SK-N-SH (cell line): ENCODE data around the gene UVRAG. TPM values are rescaled to one million over a fixed set of nuclear protein-coding genes. Genes with fewer than 3 reads are reported as not detected.
A peak's percentile ranks its signal among the peaks of the same experiment; 100 is the strongest.

Experiments used
- CTCF ChIA-PET: fragments of 300-600, 350-600 bp; formaldehyde crosslinking; extraction: SDS; loops from one replicate; lab custom pipeline; 2021; lab: Yijun Ruan, JAX
- POLR2A ChIA-PET: fragments of 350-600 bp; sonication (Branson Sonifier 250); formaldehyde crosslinking; extraction: SDS; loops from one replicate; lab custom pipeline; 2020; ENCODE audit warnings: antibody characterized with exemption, inconsistent platforms; lab: Yijun Ruan, JAX
- DNase-seq: peaks from one replicate; pipeline ENCODE4 v3.0.0; 2012
- H2AFZ ChIP-seq: fragments of 200-600 bp; sonication (generic); 2 replicates; pipeline ENCODE4 v1.8.1; 2016; ENCODE audit warnings: antibody characterized with exemption, mild to moderate bottlenecking, low read depth
- H3F3A ChIP-seq: fragments of 200-600 bp; sonication (generic); replicated peaks from 2 replicates; pipeline ENCODE3; 2016; ENCODE audit warnings: antibody characterized with exemption, mild to moderate bottlenecking; ENCODE audit not compliant: insufficient read depth
- H3K27ac ChIP-seq, 2 experiments: fragments of 200-500 bp in 1 of 2; fragments of 200-600 bp in 1 of 2; sonication (Bioruptor generic) in 1 of 2; sonication (generic), shearing (Covaris generic) in 1 of 2; 2 replicates each; pipeline versions ENCODE4 v1.5.1 to v1.6.1; 2014 to 2016; ENCODE audit warnings: low read depth in 2 of 2, inconsistent platforms in 1 of 2, low read length in 1 of 2, mild to moderate bottlenecking in 1 of 2, mixed read lengths in 1 of 2
- H3K27me3 ChIP-seq: fragments of 200-600 bp; sonication (generic), shearing (Covaris generic); 2 replicates; pipeline ENCODE4 v1.6.1; 2016; ENCODE audit warnings: mixed run types; ENCODE audit not compliant: insufficient read depth
- H3K36me3 ChIP-seq, 2 experiments: fragments of 200-500 bp in 1 of 2; fragments of 200-600 bp in 1 of 2; sonication (Bioruptor generic) in 1 of 2; sonication (generic) in 1 of 2; replicated peaks in 1 of 2; 2 replicates each; pipeline versions ENCODE3 to v1.5.1; 2014 to 2016; ENCODE audit warnings: low read length in 1 of 2, mild to moderate bottlenecking in 1 of 2; ENCODE audit not compliant: insufficient read depth in 2 of 2, control insufficient read depth in 1 of 2
- H3K4me1 ChIP-seq, 2 experiments: fragments of 200-500 bp in 1 of 2; fragments of 200-600 bp in 1 of 2; sonication (Bioruptor generic) in 1 of 2; sonication (generic), shearing (Covaris generic) in 1 of 2; 2 replicates each; pipeline versions ENCODE4 v1.5.1 to v1.6.1; 2014 to 2016; ENCODE audit warnings: low read depth in 1 of 2, low read length in 1 of 2, mixed run types in 1 of 2; ENCODE audit not compliant: insufficient read depth in 2 of 2, control insufficient read depth in 1 of 2
- H3K4me2 ChIP-seq: fragments of 200-600 bp; sonication (generic), shearing (Covaris generic); 2 replicates; pipeline ENCODE4 v1.6.1; 2017; ENCODE audit warnings: mixed run types
- H3K4me3 ChIP-seq, 2 experiments: fragments of 200-500 bp in 1 of 2; fragments of 200-600 bp in 1 of 2; sonication (Bioruptor generic) in 1 of 2; sonication (generic), shearing (Covaris generic) in 1 of 2; 2 replicates each; pipeline versions ENCODE4 v1.5.1 to v1.8.1; 2014 to 2016; ENCODE audit warnings: low read depth in 2 of 2, inconsistent platforms in 1 of 2, low read length in 1 of 2, mild to moderate bottlenecking in 1 of 2, mixed read lengths in 1 of 2, moderate library complexity in 1 of 2
- H3K79me2 ChIP-seq: fragments of 200-600 bp; sonication (generic); 2 replicates; pipeline ENCODE4 v1.8.1; 2017; ENCODE audit warnings: mild to moderate bottlenecking; ENCODE audit not compliant: insufficient read depth
- H3K9ac ChIP-seq: fragments of 200-600 bp; sonication (generic); 2 replicates; pipeline ENCODE4 v1.6.1; 2017; ENCODE audit warnings: mixed run types
- H3K9me2 ChIP-seq: fragments of 200-600 bp; sonication (generic); 2 replicates; pipeline ENCODE4 v1.6.1; 2017; ENCODE audit warnings: mixed run types
- H3K9me3 ChIP-seq: fragments of 200-600 bp; sonication (generic); 2 replicates; pipeline ENCODE4 v1.6.1; 2017; ENCODE audit warnings: mixed run types, mild to moderate bottlenecking, moderate library complexity
- H4K20me1 ChIP-seq: fragments of 200-600 bp; sonication (generic); 2 replicates; pipeline ENCODE4 v1.6.1; 2017; ENCODE audit warnings: mild to moderate bottlenecking, mixed run types; ENCODE audit not compliant: insufficient read depth
- CHD2 ChIP-seq: fragments of 150-350 bp; IDR thresholded peaks from 2 replicates; pipeline ENCODE4 v1.6.1; 2018; ENCODE audit warnings: low read length; ENCODE audit not compliant: partially characterized antibody
- CTCF ChIP-seq: fragments of 200-600 bp; sonication (generic); IDR thresholded peaks from 2 replicates; pipeline ENCODE4 v1.6.1; 2017; ENCODE audit warnings: antibody characterized with exemption, mild to moderate bottlenecking, moderate library complexity
- ELF1 ChIP-seq: IDR thresholded peaks from 2 replicates; pipeline ENCODE4 v1.4.0; 2012
- EP300 ChIP-seq, 2 experiments: IDR thresholded peaks; 2 replicates each; pipeline versions ENCODE4 v1.4.0 to v1.6.1; 2012; ENCODE audit warnings: borderline replicate concordance in 1 of 2, low read depth in 1 of 2, low read length in 1 of 2
- EZH2phosphoT487 ChIP-seq: fragments of 200-600 bp; sonication (generic); IDR thresholded peaks from 2 replicates; pipeline ENCODE4 v1.6.1; 2017; ENCODE audit warnings: low read depth, mixed run types, mild to moderate bottlenecking, antibody characterized with exemption, moderate library complexity, borderline replicate concordance
- GATA2 ChIP-seq: sonication (generic); formaldehyde crosslinking; IDR thresholded peaks from 2 replicates; pipeline ENCODE4 v1.5.0; 2020; ENCODE audit warnings: mild to moderate bottlenecking, missing genetic modification reagents
- IRF3 ChIP-seq: fragments of 150-350 bp; IDR thresholded peaks from 2 replicates; pipeline ENCODE4 v1.6.1; 2016; ENCODE audit warnings: mild to moderate bottlenecking, low read depth, low read length
- JUND ChIP-seq: IDR thresholded peaks from 2 replicates; pipeline ENCODE4 v1.4.0; 2012
- MAX ChIP-seq: IDR thresholded peaks from 2 replicates; pipeline ENCODE4 v1.4.0; 2012; ENCODE audit warnings: low read depth
- MEF2A ChIP-seq: IDR thresholded peaks from 2 replicates; pipeline ENCODE4 v1.4.0; 2012; ENCODE audit warnings: low read depth, borderline replicate concordance
- NFIC ChIP-seq: IDR thresholded peaks from 2 replicates; pipeline ENCODE4 v1.4.0; 2012; ENCODE audit warnings: borderline replicate concordance
- NRF1 ChIP-seq: IDR thresholded peaks from 2 replicates; pipeline ENCODE4 v1.6.1; 2012; ENCODE audit warnings: low read depth, mild to moderate bottlenecking, low read length
- PBX3 ChIP-seq: IDR thresholded peaks from 2 replicates; pipeline ENCODE4; 2012
- POLR2AphosphoS5 ChIP-seq: IDR thresholded peaks from 2 replicates; pipeline ENCODE4 v1.6.1; 2012; ENCODE audit warnings: low read depth, low read length
- REST ChIP-seq: IDR thresholded peaks from 2 replicates; pipeline ENCODE4 v1.6.1; 2012; ENCODE audit warnings: mild to moderate bottlenecking, low read depth, low read length, moderate library complexity
- RXRA ChIP-seq: IDR thresholded peaks from 2 replicates; pipeline ENCODE4 v1.4.0; 2012; ENCODE audit warnings: low read depth, mild to moderate bottlenecking, borderline replicate concordance
- SIN3A ChIP-seq: IDR thresholded peaks from 2 replicates; pipeline ENCODE4 v1.6.1; 2012; ENCODE audit warnings: low read depth, mild to moderate bottlenecking, low read length, moderate library complexity, borderline replicate concordance
- TAF1 ChIP-seq: IDR thresholded peaks from 2 replicates; pipeline ENCODE4 v1.6.1; 2012; ENCODE audit warnings: low read depth, mild to moderate bottlenecking, low read length, moderate library complexity, borderline replicate concordance
- TCF12 ChIP-seq: IDR thresholded peaks from 2 replicates; pipeline ENCODE4 v1.4.0; 2012
- ZBTB33 ChIP-seq: IDR thresholded peaks from 2 replicates; pipeline ENCODE4 v1.4.0; 2012; ENCODE audit warnings: low read depth, borderline replicate concordance
- WGBS: methylation state at CpG from one replicate; pipeline ENCODE4 v1.1.6; 2017; ENCODE audit warnings: low lambda C conversion rate; 5-methylcytosine and 5-hydroxymethylcytosine counted together
- polyA plus RNA-seq, 3 experiments: library from polyadenylated mRNA; depleted of rRNA; stranded (reverse); fragments of >200 nt; gene quantifications; 2 replicates each; pipeline ENCODE4 v1.2.3, GENCODE V29; 2012

UVRAG gene
- polyA plus RNA-seq, 1 of the 3 experiments (the other 2 are of a cell fraction): 5.8 TPM

GRCh38 chr11:76023236-76024068 lies 208.4 kb downstream of the UVRAG start (continued):
- no peak for TF ChIP-seq CTCF

GRCh38 chr11:76025068-76025467 lies 210.1 kb downstream of the UVRAG start:
- Histone ChIP-seq H3K9me3 (no peaks in the 10 kb centered on the region), H3K4me1 (peaks cover 15 to 19% of the 10 kb centered on the region in 2 experiments; a peak in 3 of 4 replicates), H2AFZ (no peak overlapping the region), H3F3A (peaks cover 14% of the 10 kb centered on the region), H3K27me3 (no peaks in the 10 kb centered on the region), H3K9me2 (no peaks in the 10 kb centered on the region), H3K79me2 (no peaks in the 10 kb centered on the region), H3K4me3 (no peak overlapping the region; a peak in 2 of 4 replicates), H3K4me2 (peak overlapping the region; percentile 13; the same call in 1 of the 2 replicates), H3K27ac (peak overlapping the region; percentile 55 to 76), H3K36me3 (peaks cover 0 to 8% of the 10 kb centered on the region in 2 experiments), H4K20me1 (no peaks in the 10 kb centered on the region), H3K9ac (no peak overlapping the region)
- DNase-seq: no peak
- WGBS: 22% methylated on average over 1 of the region's 1 CpG
- POLR2A ChIA-PET: no interaction called here
- CTCF ChIA-PET: interaction anchor here (0.7 to 1.6 kb wide), 2 partner anchors 9 to 71 kb away, joined by 3 to 4 read pairs; no protein-coding TSS in a partner anchor
- TF ChIP-seq GATA2 (CRISPR knock-in tag): no peak
- no peak for TF ChIP-seq CHD2
- TF ChIP-seq PBX3: peak; percentile 87
- TF ChIP-seq NFIC: peak; percentile 53
- TF ChIP-seq TAF1: no peak
- peak; percentile 11 to 74; a peak in 2 of 4 replicates for TF ChIP-seq EP300 (IDR thresholded peaks at IDR 0.05; ENCODE audit: borderline replicate concordance in 1 of 2, low read depth in 1 of 2, low read length in 1 of 2)
- TF ChIP-seq JUND: peak; percentile 42
- TF ChIP-seq REST: no peak
- TF ChIP-seq NRF1: no peak
- TF ChIP-seq MAX: peak; percentile 42; the same call in 1 of the 2 replicates
- peak; percentile 96 for TF ChIP-seq TCF12
- TF ChIP-seq RXRA: no peak
- 0 out of 2 replicates have a peak, but pooled peaks have one; percentile 60 for TF ChIP-seq ZBTB33
- TF ChIP-seq ELF1: no peak
- TF ChIP-seq POLR2AphosphoS5: peak; percentile 41; the same call in 1 of the 2 replicates
- no peak for TF ChIP-seq IRF3
- no peak for TF ChIP-seq EZH2phosphoT487
- peak; percentile 30; the same call in 1 of the 2 replicates for TF ChIP-seq MEF2A
- no peak for TF ChIP-seq SIN3A
